ENCODE measurements around the gene CALCB.

DNA sequence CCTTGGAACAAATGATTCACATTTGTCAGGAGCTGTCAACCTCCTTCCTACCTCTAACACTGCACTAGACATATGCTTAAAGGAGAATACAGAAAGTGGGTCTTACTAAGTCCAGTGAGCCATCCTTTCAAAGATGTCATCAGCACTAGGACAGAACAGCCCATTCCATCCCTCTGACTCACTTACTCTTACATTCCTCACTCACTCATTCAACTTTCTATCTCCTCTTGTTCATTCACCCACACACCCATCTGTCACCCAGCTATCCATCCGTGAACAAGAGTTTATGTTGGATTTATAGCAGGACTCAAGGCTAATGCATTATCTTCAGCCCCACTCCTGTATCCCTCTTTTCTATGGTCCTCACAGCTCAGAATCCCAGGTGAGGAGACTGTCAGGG is 50.5 kb downstream of the CALCB start:
- TF ChIP-seq POLR2A (IDR thresholded peaks at IDR 0.05): no peak
- TF ChIP-seq, protein P1, sequence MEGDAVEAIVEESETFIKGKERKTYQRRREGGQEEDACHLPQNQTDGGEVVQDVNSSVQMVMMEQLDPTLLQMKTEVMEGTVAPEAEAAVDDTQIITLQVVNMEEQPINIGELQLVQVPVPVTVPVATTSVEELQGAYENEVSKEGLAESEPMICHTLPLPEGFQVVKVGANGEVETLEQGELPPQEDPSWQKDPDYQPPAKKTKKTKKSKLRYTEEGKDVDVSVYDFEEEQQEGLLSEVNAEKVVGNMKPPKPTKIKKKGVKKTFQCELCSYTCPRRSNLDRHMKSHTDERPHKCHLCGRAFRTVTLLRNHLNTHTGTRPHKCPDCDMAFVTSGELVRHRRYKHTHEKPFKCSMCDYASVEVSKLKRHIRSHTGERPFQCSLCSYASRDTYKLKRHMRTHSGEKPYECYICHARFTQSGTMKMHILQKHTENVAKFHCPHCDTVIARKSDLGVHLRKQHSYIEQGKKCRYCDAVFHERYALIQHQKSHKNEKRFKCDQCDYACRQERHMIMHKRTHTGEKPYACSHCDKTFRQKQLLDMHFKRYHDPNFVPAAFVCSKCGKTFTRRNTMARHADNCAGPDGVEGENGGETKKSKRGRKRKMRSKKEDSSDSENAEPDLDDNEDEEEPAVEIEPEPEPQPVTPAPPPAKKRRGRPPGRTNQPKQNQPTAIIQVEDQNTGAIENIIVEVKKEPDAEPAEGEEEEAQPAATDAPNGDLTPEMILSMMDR (IDR thresholded peaks at IDR 0.05): no peak
